22Rv1 (cell line): ENCODE measurements around the gene CHSY1.

ENCODE experiments used
- H3K27ac ChIP-seq: fragments of 450-650 bp; 2 replicates; pipeline ENCODE4 v1.5.1; 2017
- ZFX ChIP-seq: fragments of 450-650 bp; IDR thresholded peaks from 2 replicates; pipeline ENCODE4 v1.6.1; 2017; ENCODE audit warnings: antibody characterized with exemption, borderline replicate concordance
- TF ChIP-seq, protein P1 (sequence below): fragments of 450-650 bp; IDR thresholded peaks from 2 replicates; pipeline ENCODE4 v1.5.1; 2017; ENCODE audit warnings: mild to moderate bottlenecking

The CHSY1 gene

DNA sequence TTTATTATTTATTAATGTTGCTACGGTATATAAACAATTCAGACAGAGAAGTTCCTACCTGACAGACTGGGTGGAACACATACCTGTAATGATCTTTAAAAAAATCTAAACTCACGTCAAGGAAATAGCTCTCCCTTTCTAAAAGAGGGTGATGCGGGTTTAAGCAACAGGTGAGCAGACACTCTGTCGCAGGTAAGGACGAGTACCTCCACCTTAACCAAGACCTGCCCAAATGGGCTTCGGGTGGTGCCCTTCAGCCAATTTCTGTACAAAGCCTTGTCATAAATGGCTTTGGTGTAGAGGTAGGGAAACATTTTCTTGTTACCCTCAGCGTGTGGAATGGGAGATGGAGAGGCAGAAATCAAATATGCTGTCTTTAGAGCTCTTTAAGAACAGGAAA lies 67.0 kb downstream of the CHSY1 start:
- TF ChIP-seq, protein P1, sequence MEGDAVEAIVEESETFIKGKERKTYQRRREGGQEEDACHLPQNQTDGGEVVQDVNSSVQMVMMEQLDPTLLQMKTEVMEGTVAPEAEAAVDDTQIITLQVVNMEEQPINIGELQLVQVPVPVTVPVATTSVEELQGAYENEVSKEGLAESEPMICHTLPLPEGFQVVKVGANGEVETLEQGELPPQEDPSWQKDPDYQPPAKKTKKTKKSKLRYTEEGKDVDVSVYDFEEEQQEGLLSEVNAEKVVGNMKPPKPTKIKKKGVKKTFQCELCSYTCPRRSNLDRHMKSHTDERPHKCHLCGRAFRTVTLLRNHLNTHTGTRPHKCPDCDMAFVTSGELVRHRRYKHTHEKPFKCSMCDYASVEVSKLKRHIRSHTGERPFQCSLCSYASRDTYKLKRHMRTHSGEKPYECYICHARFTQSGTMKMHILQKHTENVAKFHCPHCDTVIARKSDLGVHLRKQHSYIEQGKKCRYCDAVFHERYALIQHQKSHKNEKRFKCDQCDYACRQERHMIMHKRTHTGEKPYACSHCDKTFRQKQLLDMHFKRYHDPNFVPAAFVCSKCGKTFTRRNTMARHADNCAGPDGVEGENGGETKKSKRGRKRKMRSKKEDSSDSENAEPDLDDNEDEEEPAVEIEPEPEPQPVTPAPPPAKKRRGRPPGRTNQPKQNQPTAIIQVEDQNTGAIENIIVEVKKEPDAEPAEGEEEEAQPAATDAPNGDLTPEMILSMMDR, result no peak
- TF ChIP-seq ZFX, result no peak
- no peak overlapping the region for H3K27ac ChIP-seq

DNA sequence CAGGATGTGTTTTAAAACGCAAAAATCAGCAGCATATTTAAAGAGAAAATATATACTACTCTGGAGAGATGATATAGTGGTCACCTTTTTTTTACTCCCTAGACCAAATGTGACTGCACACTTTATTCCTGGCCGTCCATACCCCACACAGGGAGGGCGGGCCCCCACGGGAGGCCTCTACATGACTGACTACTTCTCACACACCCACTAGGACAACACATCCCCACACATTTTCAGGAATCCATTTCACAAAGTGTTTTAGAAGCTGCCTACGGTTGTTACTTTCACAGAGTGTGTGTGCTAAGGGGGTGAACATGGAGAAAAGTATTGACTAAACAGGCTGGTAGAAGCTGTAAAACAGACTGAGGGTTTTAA lies 67.9 kb downstream of the CHSY1 start:
- TF ChIP-seq ZFX, result no peak
- TF ChIP-seq, protein P1, result no peak
- H3K27ac ChIP-seq, result no peak overlapping the region

DNA sequence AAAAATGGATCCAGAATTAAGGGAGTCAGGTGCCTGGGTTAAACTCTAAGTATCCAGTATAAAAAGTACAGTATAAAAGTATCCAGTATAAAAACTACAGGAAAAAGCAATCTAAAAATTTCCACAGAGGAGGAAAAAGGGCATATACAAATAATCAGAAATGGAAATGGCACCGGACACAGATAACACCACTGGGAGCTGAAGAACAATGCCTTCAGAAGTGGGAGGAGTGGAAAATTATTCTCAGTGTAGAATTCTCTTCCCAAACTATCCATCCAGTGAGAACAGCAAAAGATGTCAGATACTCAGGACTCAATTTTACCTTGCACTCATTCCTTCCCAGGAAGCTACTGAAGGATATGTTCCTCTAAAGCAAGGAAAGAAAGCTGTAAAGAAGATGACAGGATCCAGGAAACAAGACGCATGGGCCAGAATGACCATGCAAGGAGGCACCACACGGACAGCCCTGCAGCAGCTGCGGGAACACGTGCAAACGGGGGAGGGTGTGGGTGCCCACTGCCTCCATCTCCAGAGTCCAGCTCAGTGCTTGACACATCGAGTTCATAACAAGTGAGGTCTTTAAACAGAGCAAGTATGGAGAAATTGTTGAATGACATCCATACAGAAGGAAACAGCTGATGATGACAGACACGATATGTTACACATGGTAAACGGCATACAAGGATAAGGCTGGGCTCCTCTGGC lies 68.5 kb downstream of the CHSY1 start:
- no peak for TF ChIP-seq ZFX
- TF ChIP-seq, protein P1, result no peak
- H3K27ac ChIP-seq, result no peak overlapping the region

DNA sequence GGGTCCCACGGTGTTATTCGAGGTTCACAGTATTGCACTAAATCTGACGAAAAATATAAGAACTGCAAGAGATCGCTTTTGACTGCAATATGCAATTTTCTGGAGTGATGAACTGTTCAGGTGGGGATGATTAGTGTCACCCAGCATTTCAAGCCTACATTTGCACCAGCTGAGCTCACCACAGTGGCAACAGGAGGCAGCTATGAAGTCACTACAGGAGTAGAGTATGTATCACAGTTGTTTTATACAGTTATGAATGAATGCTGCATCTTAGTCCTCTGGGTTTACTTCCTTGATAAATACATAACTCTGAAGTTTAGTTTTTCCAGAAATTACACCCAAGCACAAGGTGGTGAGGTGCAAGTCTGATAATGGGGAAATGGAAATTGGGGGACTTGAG lies 69.6 kb downstream of the CHSY1 start:
- H3K27ac ChIP-seq, result no peak overlapping the region

DNA sequence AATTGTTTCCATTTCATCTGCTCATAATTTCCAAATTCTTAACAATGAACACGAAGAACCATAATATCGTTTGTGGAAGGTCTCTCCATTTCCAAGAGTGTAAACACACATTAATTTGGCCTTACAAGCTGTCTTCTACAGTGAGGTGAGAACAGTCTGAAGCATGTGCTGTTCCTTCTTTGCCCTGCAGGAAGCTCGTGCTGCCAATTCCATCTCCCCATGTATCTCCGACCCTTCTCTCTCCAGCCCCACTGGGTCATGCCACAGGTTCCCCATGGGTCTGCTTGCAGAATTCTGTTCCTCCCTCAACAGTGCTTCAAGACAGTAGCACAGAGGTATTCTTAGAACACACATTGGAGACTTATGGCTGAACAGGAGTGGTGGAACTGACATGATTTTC lies 70.5 kb downstream of the CHSY1 start:
- TF ChIP-seq, protein P1, result no peak
- no peak for TF ChIP-seq ZFX
- no peak overlapping the region for H3K27ac ChIP-seq

More for the DNA sequence above, 69.6 kb downstream of the CHSY1 start:
- TF ChIP-seq, protein P1, result no peak
- TF ChIP-seq ZFX, result no peak

DNA sequence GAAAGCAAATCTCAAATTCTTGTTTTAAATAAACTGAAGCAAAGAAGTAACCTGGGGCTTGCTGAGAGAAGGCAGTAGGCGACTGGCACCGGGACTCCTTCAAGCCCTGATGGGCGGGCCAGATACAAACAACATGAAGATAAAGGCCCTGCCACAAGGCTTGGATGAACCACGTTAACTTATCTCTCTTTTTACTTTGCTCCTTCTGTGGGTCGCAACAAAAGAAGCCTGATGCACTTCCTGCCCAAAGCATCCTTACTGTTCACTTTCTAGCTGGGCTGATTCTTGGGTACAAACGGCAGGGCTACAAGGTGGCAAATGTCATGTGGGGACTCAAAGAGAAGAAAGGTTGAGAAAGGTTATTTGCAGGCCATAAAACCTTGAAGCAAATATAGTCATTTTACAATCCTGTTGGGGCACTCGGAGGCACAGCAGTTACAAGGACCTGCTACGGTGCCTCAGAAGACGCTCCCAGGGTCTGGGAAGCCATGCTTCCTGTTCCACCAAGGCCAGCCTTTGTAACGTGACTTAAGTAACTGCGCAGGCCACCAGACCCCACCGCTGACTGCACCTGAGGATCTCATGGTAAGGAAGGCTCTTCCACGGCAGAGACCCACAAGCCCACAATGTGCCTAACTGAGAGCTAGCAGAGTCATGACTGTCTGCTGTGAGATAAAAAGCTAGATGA lies 71.1 kb downstream of the CHSY1 start:
- no peak overlapping the region for H3K27ac ChIP-seq

More for the DNA sequence above, 71.1 kb downstream of the CHSY1 start:
- TF ChIP-seq, protein P1, result no peak
